GM19099 (cell line): ENCODE results near the gene UBP1.

Source experiments
- POLR2A ChIP-seq: IDR thresholded peaks from 3 replicates; pipeline ENCODE4 v1.6.1; 2011; ENCODE audit warnings: low read depth; ENCODE audit not compliant: insufficient read length; ENCODE audit errors: extremely low read depth

UBP1 gene

DNA sequence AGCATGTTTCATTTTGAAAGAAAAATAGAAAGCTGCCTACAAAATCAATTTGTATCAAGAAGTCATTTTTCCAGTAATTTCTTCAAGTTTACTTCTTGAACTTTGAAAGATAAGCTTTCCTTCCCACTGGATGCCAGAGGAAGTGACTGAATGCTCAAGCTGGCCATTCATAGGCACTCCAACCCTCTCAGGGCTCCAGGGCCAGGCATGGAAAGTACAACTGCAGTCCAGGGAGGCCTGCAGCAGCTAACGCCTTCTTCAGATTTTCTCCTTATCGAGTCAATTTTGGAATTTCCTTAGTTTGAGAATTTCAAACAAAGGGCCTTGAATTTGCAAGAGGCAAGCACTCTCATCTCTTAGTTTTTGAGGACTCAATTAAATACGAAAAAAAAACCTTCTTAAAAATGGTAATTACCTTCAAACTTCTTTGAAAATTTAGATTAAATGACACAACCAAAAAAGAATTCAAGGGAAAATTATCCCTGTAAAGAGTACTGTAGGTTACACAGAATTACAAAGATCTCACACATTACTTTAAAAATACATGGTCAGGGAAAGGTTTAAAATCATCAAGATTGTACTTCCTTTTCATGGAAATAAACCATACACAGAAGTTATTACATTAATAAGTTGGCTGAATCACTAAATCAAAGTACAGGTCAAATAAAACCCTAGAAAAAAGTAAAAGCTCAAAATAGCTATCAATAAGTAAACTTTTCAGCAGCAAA is 2.5 kb downstream of the UBP1 start:
- TF ChIP-seq POLR2A, result no peak

DNA sequence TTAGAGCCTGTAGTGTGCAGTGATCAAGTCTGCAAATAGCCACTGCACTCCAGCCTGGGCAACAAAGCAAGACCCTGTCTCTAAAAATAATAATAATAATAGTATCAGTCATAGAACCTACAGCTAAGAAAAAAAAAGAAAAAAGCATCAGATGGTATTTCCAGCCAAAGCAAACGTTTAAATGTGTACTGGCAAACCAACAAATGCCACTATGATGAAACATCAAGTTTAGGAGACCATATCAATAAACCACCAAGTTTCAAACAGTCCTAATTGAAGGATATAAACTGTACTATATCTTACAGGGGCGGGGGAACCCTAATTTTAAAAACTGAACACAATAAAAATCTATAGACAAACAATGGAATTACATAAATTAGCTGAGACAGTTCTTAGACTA is 6.4 kb downstream of the UBP1 start:
- TF ChIP-seq POLR2A, result no peak

DNA sequence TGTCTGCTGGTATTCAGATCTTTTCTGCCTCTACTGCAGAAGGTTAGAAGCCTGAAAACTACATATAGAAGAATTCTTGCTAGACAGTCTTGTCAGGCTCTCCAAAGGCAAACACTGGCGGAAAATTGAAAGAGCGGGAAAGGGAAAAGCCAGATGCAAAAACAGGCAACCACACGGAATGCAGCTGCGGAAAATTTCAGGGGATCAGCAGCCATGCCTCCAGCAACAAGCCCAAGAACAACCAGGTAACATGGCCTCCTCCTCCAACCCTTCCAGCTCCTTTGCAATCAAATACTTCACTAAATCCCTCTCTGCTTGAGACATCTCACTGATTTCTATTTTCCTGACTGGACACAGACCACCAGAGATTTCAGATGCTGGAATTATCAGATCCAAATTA is 9.6 kb downstream of the UBP1 start:
- TF ChIP-seq POLR2A, result no peak

DNA sequence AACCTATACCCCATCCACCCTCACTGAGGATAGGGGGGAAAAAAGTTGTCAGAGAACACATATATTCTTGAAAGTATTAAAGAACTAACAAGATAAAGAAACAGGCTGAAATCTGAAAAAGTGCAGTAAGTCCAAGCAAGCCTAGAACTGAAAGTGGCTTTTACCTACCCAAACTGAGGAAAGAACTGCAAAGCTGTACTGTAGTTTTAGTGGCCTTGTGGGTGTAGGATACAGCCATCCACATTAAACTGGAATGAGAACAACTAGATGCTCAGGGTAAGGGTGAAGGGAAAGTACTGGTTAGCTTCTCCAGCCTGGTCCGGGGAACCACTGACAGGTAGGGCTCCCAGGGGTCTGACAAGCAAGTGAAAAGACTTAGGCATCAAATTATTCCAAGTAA is 10.1 kb downstream of the UBP1 start:
- TF ChIP-seq POLR2A, result no peak

DNA sequence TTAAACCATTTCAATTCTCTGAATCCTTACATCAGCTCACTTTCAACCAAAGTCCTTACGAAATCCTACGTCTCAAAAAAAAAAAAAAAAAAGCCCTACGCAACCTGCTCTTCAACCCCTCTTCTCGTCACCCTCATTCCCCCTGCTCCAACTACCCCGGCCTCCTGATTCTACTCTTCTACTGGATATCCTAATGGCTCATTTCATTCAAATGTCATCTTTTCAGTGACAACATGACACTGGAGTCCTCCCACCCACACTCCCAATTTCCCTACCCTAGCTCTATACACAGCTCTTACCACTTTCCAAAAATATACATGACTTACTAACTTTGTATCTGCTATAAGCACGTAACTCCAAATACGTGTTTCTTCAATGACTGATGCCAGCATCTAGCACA is 11.5 kb downstream of the UBP1 start:
- no peak for TF ChIP-seq POLR2A

DNA sequence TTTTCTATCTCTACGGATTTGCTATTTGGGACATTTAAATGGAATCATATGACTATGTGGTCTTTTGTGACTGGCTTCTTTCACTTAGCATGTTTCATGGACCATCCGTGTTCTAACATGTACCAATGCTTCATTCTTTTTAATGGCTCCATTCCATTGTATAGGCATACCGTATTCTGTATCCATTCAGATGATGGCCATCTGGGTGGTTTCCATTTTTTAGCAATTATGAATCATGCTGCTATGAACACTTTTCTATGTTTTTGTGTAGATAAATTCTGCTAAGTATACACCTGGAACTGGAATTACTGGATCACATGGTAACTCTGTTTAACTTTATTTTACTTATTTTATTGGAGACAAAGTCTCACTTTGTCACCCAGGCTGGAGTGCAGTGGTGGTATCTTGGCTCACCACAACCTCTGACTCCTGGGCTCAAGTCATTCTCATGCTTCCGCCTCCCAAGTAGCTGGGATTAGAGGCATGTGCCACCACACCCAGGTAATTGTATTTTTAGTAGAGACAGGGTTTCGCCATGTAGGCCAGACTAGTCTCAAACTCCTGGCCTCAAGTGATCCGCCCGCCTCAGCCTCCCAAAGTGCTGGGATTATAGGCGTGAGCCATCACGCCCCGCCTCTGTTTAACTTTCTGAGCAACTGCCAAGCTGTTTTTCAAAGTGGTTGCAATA is 13.4 kb downstream of the UBP1 start:
- no peak for TF ChIP-seq POLR2A

DNA sequence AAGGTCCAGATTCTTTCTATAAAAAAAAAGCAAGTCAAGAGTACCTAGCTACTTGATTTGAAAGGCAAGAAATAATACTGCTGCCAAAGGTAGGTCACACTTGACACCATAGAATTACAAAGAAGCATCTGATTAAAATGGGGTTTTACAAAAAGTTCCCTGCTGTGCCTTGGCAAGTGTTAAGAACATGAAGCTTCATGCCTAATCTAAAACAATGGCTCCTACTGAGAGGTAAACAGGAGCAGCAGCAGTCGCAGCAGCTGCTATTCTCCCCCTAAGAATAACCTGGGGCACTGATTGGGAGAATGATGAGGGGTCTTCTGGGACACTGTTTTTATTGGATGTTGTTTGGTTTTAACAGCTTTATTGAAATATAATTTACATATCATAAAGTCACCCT is 14.1 kb downstream of the UBP1 start:
- TF ChIP-seq POLR2A, result no peak

DNA sequence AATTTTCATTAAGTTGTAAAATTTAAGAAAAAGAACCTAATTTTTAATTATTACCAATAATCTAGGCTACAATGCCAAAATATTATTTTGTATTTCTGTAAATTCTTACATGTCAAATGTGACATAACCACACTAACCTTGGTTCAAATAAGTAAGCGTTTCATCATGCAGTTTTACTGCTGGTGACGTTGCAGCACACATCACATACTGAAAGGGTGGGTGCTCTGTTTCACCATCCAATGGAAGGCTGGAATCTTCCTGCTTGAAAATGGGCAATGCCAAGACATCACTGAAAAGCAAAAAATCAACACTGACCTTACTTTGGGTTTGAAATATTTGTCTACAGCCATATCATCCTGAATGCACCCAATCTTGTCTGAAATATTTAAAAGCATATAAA is 14.8 kb downstream of the UBP1 start:
- no peak for TF ChIP-seq POLR2A

DNA sequence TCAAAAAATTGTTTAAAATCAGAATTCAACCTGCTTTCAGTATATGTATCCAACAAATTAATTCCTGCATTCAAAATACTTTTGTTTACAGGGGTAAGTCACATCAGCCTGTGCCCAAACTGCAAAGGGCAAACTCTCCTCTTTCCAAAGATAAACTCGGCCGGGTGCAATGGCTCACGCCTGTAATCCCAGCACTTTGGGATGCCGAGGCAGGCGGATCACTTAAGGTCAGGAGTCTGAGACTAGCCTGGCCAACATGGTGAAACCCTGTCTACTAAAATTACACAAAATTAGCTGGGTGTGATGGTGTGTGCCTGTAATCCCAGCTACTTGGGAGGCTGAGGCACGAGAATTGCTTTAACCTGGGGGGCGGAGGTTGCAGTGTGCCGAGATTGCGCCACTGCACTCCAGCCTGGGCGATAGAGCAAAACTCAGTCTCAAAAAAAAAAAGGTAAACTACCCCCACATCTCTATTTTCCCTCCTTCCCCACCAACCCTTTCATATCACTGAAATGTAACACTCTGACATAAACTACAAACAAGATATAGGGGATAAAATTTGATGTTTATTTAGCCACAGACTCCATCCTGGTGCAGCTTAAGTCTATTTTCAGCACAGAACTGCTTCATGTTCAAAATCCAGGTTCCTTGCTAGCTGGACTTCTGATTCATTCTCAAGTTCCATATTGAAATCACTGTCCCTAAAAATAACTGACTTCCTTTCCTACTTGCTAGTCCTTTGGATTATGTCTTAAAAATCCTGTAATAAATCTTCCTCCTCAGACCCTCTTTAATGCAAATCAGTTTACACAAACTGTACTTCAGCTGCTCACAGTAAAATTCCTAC is 15.4 kb downstream of the UBP1 start:
- no peak for TF ChIP-seq POLR2A

DNA sequence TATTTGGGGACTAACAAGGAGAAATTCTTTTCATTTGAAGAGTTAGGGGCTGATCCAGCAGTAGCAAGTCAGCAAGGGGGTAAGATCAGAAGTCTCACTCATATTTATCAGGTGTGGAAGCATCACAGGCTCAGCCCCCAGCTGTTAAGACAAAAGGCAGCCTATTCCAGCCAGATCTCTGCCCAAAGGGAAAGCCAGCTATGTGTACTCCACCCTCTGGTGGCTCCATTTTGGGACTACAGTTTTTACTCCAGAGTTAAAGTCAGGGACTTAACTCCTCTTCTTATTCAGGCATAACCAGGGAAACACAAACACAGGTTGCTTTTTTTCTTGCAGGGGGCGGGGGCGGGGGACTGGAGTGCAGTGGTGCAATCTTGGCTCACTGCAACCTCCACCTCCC is 19.2 kb downstream of the UBP1 start:
- no peak for TF ChIP-seq POLR2A

DNA sequence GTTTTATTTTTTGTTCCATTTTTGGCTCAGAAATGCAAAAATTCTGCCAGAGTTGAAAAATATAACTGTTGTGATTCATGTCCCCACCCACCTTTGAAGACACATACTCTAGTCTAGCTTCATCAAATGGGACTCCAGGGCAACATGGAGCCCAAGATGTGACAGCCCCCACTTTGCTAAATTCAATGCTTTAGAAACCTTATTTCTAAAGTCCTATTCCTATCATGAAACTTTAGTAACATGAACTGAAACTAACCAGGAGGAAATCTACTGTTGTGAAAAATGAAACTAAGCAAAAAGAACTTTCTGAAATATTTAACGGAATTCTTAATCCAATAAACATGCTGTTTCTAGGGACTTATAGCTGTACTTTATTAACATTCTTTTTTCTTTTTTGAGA is 20.3 kb downstream of the UBP1 start:
- TF ChIP-seq POLR2A, result no peak

DNA sequence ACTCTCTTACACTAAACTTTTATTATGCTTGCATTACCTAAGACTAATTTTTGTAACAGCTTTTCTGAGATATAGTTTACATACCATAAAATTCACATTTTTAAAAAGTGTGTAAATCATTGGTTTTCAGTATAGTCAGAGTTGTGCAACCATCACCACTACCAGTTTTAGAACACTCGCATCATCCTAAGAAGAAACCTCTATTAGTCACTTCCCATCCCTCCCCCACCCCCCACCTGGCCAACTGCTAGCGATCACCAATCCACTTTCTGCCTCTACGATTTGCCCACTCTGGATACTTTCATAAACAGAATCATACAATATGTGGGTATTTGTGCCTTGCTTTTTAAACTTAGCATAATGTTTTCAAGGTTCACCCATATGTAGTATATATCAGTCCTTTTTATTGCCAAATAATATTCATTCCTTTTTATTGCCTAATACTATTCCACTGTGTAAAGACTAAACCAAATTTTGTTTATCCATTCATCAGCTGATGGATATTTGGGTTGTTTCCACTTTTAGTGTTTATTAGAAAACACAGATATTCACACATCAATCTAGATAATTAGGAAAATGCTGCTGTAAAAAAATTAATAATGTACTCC is 23.0 kb downstream of the UBP1 start:
- TF ChIP-seq POLR2A, result no peak

DNA sequence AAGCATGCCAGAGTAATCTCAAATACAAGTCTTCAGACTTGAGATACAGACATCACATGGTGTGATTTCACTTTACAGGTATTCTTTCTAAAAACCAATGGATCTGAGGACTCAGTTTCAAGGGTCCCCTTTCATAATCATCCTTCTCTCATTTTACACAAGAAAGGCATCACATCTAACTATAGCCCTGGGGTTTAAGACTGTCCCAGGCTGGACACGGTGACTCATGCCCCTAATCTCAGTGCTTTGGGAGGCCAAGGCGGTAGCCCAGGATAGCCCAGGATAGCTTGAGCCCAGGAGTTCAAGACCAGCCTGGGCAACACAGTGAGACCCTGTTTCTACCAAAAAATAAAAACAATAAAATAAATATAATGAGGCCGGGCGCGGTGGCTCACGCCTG is 36.4 kb downstream of the UBP1 start:
- TF ChIP-seq POLR2A, result no peak

DNA sequence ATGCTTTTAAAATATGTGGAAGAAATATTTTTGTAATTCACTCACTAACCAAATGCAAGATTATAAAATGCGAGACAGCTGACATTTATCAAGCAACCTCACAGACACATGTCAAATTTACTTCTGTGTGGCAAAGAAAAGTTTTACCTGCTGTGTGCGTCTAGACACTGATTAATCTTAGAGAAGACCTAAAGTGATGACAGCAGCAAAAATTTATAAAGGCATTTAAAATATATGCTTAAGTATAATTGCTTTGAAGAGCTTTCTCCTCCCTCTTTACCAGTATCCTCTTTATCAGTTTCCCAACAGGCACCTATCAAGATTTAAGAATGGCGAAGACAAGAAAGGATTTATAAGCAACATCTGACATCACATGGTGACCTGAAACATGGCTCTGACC is 37.3 kb downstream of the UBP1 start:
- TF ChIP-seq POLR2A, result no peak

DNA sequence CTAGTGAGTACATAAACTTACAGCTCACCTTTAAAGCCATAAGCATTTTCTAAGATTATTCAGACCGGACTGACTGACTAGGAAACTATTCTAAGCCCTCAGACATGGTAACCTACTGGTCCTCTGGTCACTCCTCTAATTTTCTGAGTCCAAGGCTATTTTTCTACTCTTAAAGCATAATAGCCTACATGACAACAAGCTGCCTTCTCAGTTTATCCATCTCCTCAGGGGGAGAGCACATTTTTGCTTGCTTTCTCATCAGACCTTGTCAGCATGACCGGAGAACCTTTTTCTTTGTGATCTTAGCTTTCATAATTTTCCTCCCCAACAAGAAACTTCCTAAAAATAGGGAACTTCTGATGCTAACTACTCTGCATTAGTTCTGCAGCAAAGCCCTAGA is 38.4 kb downstream of the UBP1 start:
- TF ChIP-seq POLR2A, result no peak
